ENCODE data around the gene PHKA2.

GRCh38 chrX:19017271-19017670, 33.4 kb upstream of the PHKA2 start:
- peak; percentile 57 for TF ChIP-seq CTCF (conservative IDR thresholded peaks at IDR 0.05; ENCODE audit: low read length)
- no peak for TF ChIP-seq EZH2phosphoT487 (IDR thresholded peaks at IDR 0.05; ENCODE audit: borderline replicate concordance)

Measured in Loucy (cell line).